Tibial nerve (tissue), 4 donors: Measurements from ENCODE around the gene SLC25A44. TPM values are rescaled to one million over a fixed set of nuclear protein-coding genes. Genes with fewer than 3 reads are reported as not detected.
A peak's percentile ranks its signal among the peaks of the same experiment; 100 is the strongest.

Experiments
- DNase-seq, 2 donors: peaks; one replicate each; pipeline ENCODE4 v3.0.0-alpha.2; 2019; ENCODE audit warnings: low spot score in 2 of 2
- H3K27ac ChIP-seq, 4 donors: fragments of 200-600 bp; sonication (generic) in 3 of 4; one replicate each; pipeline ENCODE4 v1.5.1; 2017 to 2019; ENCODE audit warnings: mild to moderate bottlenecking in 1 of 4
- H3K27me3 ChIP-seq, 2 donors: fragments of 200-600 bp; sonication (generic) in 1 of 2; one replicate each; pipeline versions ENCODE4 v1.5.1 to v1.6.0; 2017 to 2019
- H3K36me3 ChIP-seq, 3 donors: fragments of 200-600 bp; sonication (generic); one replicate each; pipeline ENCODE4 v1.5.1; 2018 to 2019
- H3K4me1 ChIP-seq, 4 donors: fragments of 200-600 bp; sonication (generic) in 3 of 4; one replicate each; pipeline ENCODE4 v1.5.1; 2017 to 2019
- H3K4me3 ChIP-seq, 4 donors: fragments of 200-600 bp; sonication (generic) in 3 of 4; one replicate each; pipeline ENCODE4 v1.5.1; 2017 to 2019; ENCODE audit warnings: mild to moderate bottlenecking in 1 of 4, moderate library complexity in 1 of 4
- H3K9me3 ChIP-seq, 4 donors: fragments of 200-600 bp; sonication (generic) in 3 of 4; one replicate each; pipeline ENCODE4 v1.5.1; 2017 to 2019
- EP300 ChIP-seq, 2 donors: sonication (generic); formaldehyde crosslinking; IDR thresholded peaks; one replicate each; pipeline ENCODE4 v1.6.1; 2017; ENCODE audit warnings: antibody characterized with exemption in 2 of 2, mild to moderate bottlenecking in 1 of 2
- POLR2A ChIP-seq, 2 donors: fragments of 450-650 bp; IDR thresholded peaks; one replicate each; pipeline ENCODE4 v1.6.1; 2017; ENCODE audit warnings: antibody characterized with exemption in 2 of 2, mild to moderate bottlenecking in 2 of 2, moderate library complexity in 2 of 2
- WGBS, 2 donors: methylation state at CpG; one replicate each; pipeline ENCODE4 v1.1.5; 2018; 5-methylcytosine and 5-hydroxymethylcytosine counted together
- total RNA-seq, 4 donors: library from RNA; depleted of rRNA; stranded (reverse); fragments of >200 nt; gene quantifications; one replicate each; pipeline ENCODE4 v1.1.0, GENCODE V29; 2016
- TF ChIP-seq, protein P1 (sequence below), 5 experiments: fragments of 200-600 bp in 3 of 5; fragments of 450-650 bp in 2 of 5; sonication (generic) in 3 of 5; IDR thresholded peaks; one replicate each; pipeline ENCODE4 v1.5.1; 2016 to 2019; ENCODE audit warnings: antibody characterized with exemption in 5 of 5, mild to moderate bottlenecking in 3 of 5, moderate library complexity in 2 of 5

Gene SLC25A44
- total RNA-seq, 4 donors from 2014 or later: 9.4 to 25.5 (median 13.6) TPM

DNA sequence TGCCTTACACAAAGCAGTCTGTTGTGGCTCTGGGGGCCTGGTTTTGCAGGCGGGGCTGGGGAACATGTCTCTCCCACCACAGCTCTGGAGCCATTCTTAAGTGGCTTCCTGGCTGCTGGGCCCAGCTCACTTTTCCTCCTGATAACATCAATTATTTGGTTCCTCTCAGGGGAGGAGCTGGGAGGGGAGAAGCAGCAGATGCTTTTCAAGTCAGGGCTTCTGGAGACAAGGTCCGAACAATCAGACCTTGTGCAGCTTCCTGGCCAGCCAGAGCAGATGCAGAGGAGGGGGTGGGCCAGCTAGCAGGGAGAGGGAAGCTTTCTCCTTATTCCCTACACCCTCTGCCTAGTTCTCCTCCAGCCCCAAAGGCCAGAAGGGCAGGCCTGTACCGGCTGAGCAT is 57.6 kb downstream of the SLC25A44 start:
- Histone ChIP-seq H3K9me3 (no peaks in the 10 kb centered on the region), H3K27ac (peak overlapping the region in 3 of 4 donors; percentile 36 to 60 (median 46)), H3K4me1 (peaks cover 0 to 54% (median 13%) of the 10 kb centered on the region in 4 donors), H3K36me3 (peaks cover 0 to 75% (median 33%) of the 10 kb centered on the region in 3 donors), H3K27me3 (no peaks in the 10 kb centered on the region), H3K4me3 (no peak overlapping the region)
- 11 to 22% methylated on average over 3 of the region's 3 CpGs for WGBS, 2 donors
- TF ChIP-seq EP300 (IDR thresholded peaks at IDR 0.05) (no peak), POLR2A (IDR thresholded peaks at IDR 0.05) (no peak)
- TF ChIP-seq, protein P1, sequence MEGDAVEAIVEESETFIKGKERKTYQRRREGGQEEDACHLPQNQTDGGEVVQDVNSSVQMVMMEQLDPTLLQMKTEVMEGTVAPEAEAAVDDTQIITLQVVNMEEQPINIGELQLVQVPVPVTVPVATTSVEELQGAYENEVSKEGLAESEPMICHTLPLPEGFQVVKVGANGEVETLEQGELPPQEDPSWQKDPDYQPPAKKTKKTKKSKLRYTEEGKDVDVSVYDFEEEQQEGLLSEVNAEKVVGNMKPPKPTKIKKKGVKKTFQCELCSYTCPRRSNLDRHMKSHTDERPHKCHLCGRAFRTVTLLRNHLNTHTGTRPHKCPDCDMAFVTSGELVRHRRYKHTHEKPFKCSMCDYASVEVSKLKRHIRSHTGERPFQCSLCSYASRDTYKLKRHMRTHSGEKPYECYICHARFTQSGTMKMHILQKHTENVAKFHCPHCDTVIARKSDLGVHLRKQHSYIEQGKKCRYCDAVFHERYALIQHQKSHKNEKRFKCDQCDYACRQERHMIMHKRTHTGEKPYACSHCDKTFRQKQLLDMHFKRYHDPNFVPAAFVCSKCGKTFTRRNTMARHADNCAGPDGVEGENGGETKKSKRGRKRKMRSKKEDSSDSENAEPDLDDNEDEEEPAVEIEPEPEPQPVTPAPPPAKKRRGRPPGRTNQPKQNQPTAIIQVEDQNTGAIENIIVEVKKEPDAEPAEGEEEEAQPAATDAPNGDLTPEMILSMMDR (IDR thresholded peaks at IDR 0.05): no peak
- no peak for DNase-seq

DNA sequence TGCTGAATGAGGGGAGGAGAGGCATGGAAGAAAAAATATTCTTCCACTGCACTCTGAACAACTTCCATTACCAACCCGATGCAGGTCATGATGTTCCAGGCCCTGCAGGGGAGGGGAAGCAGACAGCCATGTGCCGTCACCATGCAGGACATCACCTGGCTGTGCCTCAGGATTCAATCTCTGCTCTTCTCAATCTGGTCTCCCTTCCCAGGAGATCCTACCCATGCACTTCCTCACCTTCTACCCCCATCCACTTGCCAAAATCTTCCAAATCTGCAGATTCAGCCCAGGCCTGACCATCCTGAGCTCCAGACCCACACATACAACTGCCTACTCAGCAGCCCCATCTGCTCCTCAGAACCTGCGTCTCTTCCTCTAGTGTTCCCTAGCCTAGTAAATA is 59.7 kb downstream of the SLC25A44 start:
- Histone ChIP-seq H3K27ac (no peak overlapping the region), H3K27me3 (no peaks in the 10 kb centered on the region), H3K4me1 (peaks cover 0 to 35% (median 0%) of the 10 kb centered on the region in 4 donors), H3K36me3 (peaks cover 0 to 96% (median 40%) of the 10 kb centered on the region in 3 donors), H3K4me3 (no peak overlapping the region), H3K9me3 (no peaks in the 10 kb centered on the region)
- no peak for DNase-seq
- WGBS, 2 donors: 94 to 97% methylated on average over 3 of the region's 3 CpGs
- TF ChIP-seq, protein P1 (IDR thresholded peaks at IDR 0.05): no peak
- TF ChIP-seq EP300 (IDR thresholded peaks at IDR 0.05) (no peak), POLR2A (IDR thresholded peaks at IDR 0.05) (no peak)

GRCh38 chr1:156257711-156258110 is 63.8 kb downstream of the SLC25A44 start:
- Histone ChIP-seq H3K9me3 (no peaks in the 10 kb centered on the region), H3K4me1 (peaks cover 0 to 13% (median 0%) of the 10 kb centered on the region in 4 donors), H3K4me3 (no peak overlapping the region), H3K36me3 (peaks cover 7 to 98% (median 50%) of the 10 kb centered on the region in 3 donors), H3K27ac (no peak overlapping the region), H3K27me3 (no peaks in the 10 kb centered on the region)
- 79 to 90% methylated on average over 2 of the region's 2 CpGs for WGBS, 2 donors
- no peak for DNase-seq
- TF ChIP-seq POLR2A (IDR thresholded peaks at IDR 0.05): no peak

DNA sequence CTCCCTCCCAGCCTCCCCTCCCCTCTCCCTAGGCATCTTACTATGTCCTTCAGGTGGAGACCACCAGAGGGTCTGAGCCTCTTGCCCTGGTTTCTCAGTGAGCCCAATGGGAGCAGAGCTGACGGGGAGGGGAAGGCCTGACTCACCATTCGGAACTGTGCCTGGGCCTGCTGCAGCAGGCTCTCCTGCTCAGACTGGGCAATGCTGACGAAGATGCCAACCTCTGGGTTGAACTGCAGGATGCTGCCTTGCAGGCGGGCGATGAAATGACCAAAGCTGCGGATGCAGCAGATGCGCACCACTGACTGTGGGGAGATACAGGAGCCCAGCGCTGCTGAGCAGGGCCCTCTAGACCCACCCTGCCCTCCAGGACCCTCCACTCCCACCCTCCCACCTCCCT is 65.0 kb downstream of the SLC25A44 start:
- TF ChIP-seq EP300 (IDR thresholded peaks at IDR 0.05): no peak
- TF ChIP-seq, protein P1 (IDR thresholded peaks at IDR 0.05): no peak
- no peak for TF ChIP-seq POLR2A (IDR thresholded peaks at IDR 0.05)

DNA sequence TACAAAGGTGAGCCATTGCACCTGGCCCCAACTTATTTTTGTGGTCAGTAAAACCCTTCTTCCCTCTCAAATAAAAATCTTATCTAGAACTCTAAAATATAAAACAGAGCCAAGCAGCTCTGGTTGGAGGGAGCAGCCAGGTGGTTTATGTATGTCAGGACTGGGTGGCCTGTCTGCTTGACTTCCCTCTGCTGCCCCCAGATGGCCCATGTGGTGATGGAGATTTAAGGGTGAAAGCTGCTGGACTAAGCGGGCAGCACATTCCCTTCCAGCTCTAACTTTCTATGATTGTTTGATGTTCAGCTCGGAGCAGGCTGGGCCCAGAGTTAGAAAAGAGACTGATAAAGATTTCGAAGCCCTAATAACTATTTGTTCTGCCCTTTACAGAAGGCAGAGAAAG is 65.9 kb downstream of the SLC25A44 start:
- H3K36me3 ChIP-seq: peaks cover 10 to 100% (median 34%) of the 10 kb centered on the region in 3 donors
- no peak for DNase-seq
- TF ChIP-seq POLR2A (IDR thresholded peaks at IDR 0.05): no peak
- no peak for TF ChIP-seq EP300 (IDR thresholded peaks at IDR 0.05)
- TF ChIP-seq, protein P1 (IDR thresholded peaks at IDR 0.05): no peak
- peak overlapping the region in 1 of 4 donors; percentile 56 for H3K27ac ChIP-seq
- no peaks in the 10 kb centered on the region for H3K9me3 ChIP-seq
- peaks cover 0 to 15% (median 0%) of the 10 kb centered on the region in 4 donors for H3K4me1 ChIP-seq
- H3K27me3 ChIP-seq: no peaks in the 10 kb centered on the region
- H3K4me3 ChIP-seq: no peak overlapping the region
- WGBS, 2 donors: 64 to 65% methylated on average over 3 of the region's 3 CpGs

More for the DNA sequence above, 65.0 kb downstream of the SLC25A44 start:
- 94 to 100% methylated on average over 6 to 8 of the region's 8 CpGs for WGBS, 2 donors
- no peak overlapping the region for H3K27ac ChIP-seq
- H3K36me3 ChIP-seq: peaks cover 10 to 98% (median 40%) of the 10 kb centered on the region in 3 donors
- no peak overlapping the region for H3K4me3 ChIP-seq
- no peak for DNase-seq
- no peaks in the 10 kb centered on the region for H3K9me3 ChIP-seq
- H3K27me3 ChIP-seq: no peaks in the 10 kb centered on the region
- H3K4me1 ChIP-seq: peaks cover 0 to 15% (median 0%) of the 10 kb centered on the region in 4 donors
